Neural cell (in vitro differentiated cells): ENCODE results near the gene TCF4. TPM values are rescaled to one million over a fixed set of nuclear protein-coding genes. Genes with fewer than 3 reads are reported as not detected.

Experiments used
- H2AFZ ChIP-seq: fragments of 200-600, 300-800 bp; sonication (generic), shearing (Covaris generic); 2 replicates; pipeline ENCODE4 v1.6.0; 2014; ENCODE audit warnings: low read depth, mild to moderate bottlenecking, antibody characterized with exemption, low read length, moderate library complexity
- H3F3A ChIP-seq: fragments of 200-600 bp; shearing (Covaris generic); 2 replicates; pipeline ENCODE4 v1.6.1; 2016; ENCODE audit warnings: mild to moderate bottlenecking, moderate library complexity, mixed read lengths, antibody characterized with exemption, low read length; ENCODE audit not compliant: insufficient read depth, poor library complexity, severe bottlenecking
- H3K27ac ChIP-seq: fragments of 200-600, 300-800 bp; sonication (generic), shearing (Covaris generic); 2 replicates; pipeline ENCODE4 v1.5.1; 2014; ENCODE audit warnings: mild to moderate bottlenecking, low read length, moderate library complexity
- H3K27me3 ChIP-seq: fragments of 300-800, 200-600 bp; sonication (generic), shearing (Covaris generic); 2 replicates; pipeline ENCODE4 v1.6.0; 2014; ENCODE audit warnings: mild to moderate bottlenecking, low read depth, low read length, moderate library complexity; ENCODE audit not compliant: insufficient read depth
- H3K36me3 ChIP-seq: fragments of 300-800, 200-600 bp; sonication (generic), shearing (Covaris generic); 2 replicates; pipeline ENCODE4 v1.5.1; 2014; ENCODE audit warnings: mild to moderate bottlenecking, antibody characterized with exemption, low read length, moderate library complexity; ENCODE audit not compliant: insufficient read depth
- H3K4me2 ChIP-seq: fragments of 300-800, 200-600 bp; sonication (generic), shearing (Covaris generic); 2 replicates; pipeline ENCODE4 v1.6.0; 2014; ENCODE audit warnings: mild to moderate bottlenecking, low read length
- H3K4me3 ChIP-seq: fragments of 300-800, 200-600 bp; sonication (generic), shearing (Covaris generic); 2 replicates; pipeline ENCODE4 v1.5.1; 2014; ENCODE audit warnings: mild to moderate bottlenecking, low read length, moderate library complexity
- H3K79me2 ChIP-seq: fragments of 200-600 bp; shearing (Covaris generic); replicated peaks from 2 replicates; pipeline ENCODE4 v1.6.0; 2014; ENCODE audit warnings: mild to moderate bottlenecking, low read length, moderate library complexity; ENCODE audit not compliant: insufficient read depth
- H3K9ac ChIP-seq: fragments of 300-800, 200-600 bp; sonication (generic), shearing (Covaris generic); 2 replicates; pipeline ENCODE4 v1.6.1; 2016; ENCODE audit warnings: mild to moderate bottlenecking, low read length, mixed read lengths
- H3K9me2 ChIP-seq: fragments of 200-600 bp; shearing (Covaris generic); 2 replicates; pipeline ENCODE4 v1.6.1; 2016; ENCODE audit warnings: mild to moderate bottlenecking, low read length, mixed read lengths; ENCODE audit not compliant: insufficient read depth
- H3K9me3 ChIP-seq: fragments of 200-600, 300-800 bp; sonication (generic), shearing (Covaris generic); 2 replicates; pipeline ENCODE4 v1.6.1; 2016; ENCODE audit warnings: mild to moderate bottlenecking, mixed run types, low read length, moderate library complexity, mixed read lengths
- H4K20me1 ChIP-seq: fragments of 200-600 bp; shearing (Covaris generic); 2 replicates; pipeline ENCODE4 v1.6.1; 2016; ENCODE audit warnings: mild to moderate bottlenecking, mixed run types; ENCODE audit not compliant: insufficient read depth
- EP300 ChIP-seq: fragments of 450-650 bp; conservative IDR thresholded peaks from 2 replicates; pipeline ENCODE4 v1.6.1; 2014; ENCODE audit warnings: antibody characterized with exemption, mild to moderate bottlenecking, moderate library complexity; ENCODE audit not compliant: poor library complexity, severe bottlenecking
- EZH2 ChIP-seq: fragments of 200-600, 300-800 bp; shearing (Covaris generic), sonication (generic); IDR thresholded peaks from 2 replicates; pipeline ENCODE4 v1.6.1; 2014; ENCODE audit warnings: antibody characterized with exemption, low read length, borderline replicate concordance, mild to moderate bottlenecking; ENCODE audit not compliant: insufficient read depth, poor library complexity, severe bottlenecking
- MXI1 ChIP-seq: fragments of 450-650 bp; conservative IDR thresholded peaks from 2 replicates; pipeline ENCODE4 v1.6.1; 2014; ENCODE audit warnings: antibody characterized with exemption, mild to moderate bottlenecking; ENCODE audit not compliant: poor library complexity, severe bottlenecking
- POLR2AphosphoS5 ChIP-seq: IDR thresholded peaks from 2 replicates; pipeline ENCODE4 v1.6.1; 2012
- RAD21 ChIP-seq: fragments of 450-650 bp; conservative IDR thresholded peaks from 2 replicates; pipeline ENCODE4 v1.6.1; 2014; ENCODE audit warnings: antibody characterized with exemption, mild to moderate bottlenecking, moderate library complexity
- SMC3 ChIP-seq: fragments of 450-650 bp; conservative IDR thresholded peaks from 2 replicates; pipeline ENCODE4 v1.6.1; 2014; ENCODE audit warnings: antibody characterized with exemption, mild to moderate bottlenecking, moderate library complexity; ENCODE audit not compliant: poor library complexity
- TAF1 ChIP-seq: IDR thresholded peaks from 2 replicates; pipeline ENCODE4 v1.6.1; 2012; ENCODE audit warnings: low read depth
- polyA plus RNA-seq: library from polyadenylated mRNA; depleted of rRNA; stranded (reverse); fragments of >200 nt; gene quantifications from 2 replicates; pipeline ENCODE4 v1.2.3, GENCODE V29; 2014
- TF ChIP-seq, protein P1 (sequence below): fragments of 450-650 bp; IDR thresholded peaks from 2 replicates; pipeline ENCODE4 v1.5.1; 2014; ENCODE audit warnings: antibody characterized with exemption, mild to moderate bottlenecking, moderate library complexity; ENCODE audit not compliant: poor library complexity, severe bottlenecking
- TF ChIP-seq, protein P2 (sequence below): IDR thresholded peaks from 2 replicates; pipeline ENCODE4 v1.6.1; 2012; ENCODE audit warnings: borderline replicate concordance

TCF4 gene
- polyA plus RNA-seq, 1 donor from 2014 or later, result 7.0 TPM

DNA sequence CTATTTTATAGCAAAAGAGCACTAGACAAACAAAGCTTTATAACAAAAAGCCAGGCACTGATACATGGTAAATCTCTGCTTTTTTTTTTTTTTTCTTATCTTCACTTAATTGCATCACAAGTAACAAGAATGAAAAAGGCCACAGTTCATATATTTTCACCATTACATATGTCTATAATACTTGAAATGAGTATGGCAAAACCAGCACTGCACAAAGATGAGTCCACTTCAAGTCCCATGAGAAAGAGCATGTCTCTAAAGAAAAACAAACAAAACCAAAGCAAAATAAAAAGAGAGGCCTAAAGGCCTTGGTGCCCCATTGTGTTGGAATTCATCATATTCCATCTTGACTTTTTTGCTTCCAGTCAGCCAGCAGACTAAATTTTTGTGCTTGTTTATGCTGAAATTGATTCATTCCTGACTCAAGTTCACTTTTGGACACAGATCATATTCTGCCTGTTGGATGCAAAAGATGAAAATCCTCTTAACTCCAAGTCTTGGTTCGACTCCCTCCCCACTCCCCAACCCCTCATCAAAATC lies 363.8 kb downstream of the TCF4 start:
- Histone ChIP-seq H3K4me2 (no peak overlapping the region), H3K79me2 (no peaks in the 10 kb centered on the region), H3K4me3 (no peak overlapping the region), H3K9me3 (no peaks in the 10 kb centered on the region), H3K9ac (no peak overlapping the region), H3K9me2 (no peaks in the 10 kb centered on the region), H4K20me1 (no peaks in the 10 kb centered on the region), H2AFZ (no peak overlapping the region), H3K27me3 (no peaks in the 10 kb centered on the region), H3K27ac (no peak overlapping the region), H3F3A (no peaks in the 10 kb centered on the region), H3K36me3 (no peaks in the 10 kb centered on the region)
- TF ChIP-seq EZH2 (no peak), SMC3 (no peak), TAF1 (no peak), EP300 (no peak), MXI1 (no peak), RAD21 (no peak), POLR2AphosphoS5 (no peak)
- TF ChIP-seq, protein P1, sequence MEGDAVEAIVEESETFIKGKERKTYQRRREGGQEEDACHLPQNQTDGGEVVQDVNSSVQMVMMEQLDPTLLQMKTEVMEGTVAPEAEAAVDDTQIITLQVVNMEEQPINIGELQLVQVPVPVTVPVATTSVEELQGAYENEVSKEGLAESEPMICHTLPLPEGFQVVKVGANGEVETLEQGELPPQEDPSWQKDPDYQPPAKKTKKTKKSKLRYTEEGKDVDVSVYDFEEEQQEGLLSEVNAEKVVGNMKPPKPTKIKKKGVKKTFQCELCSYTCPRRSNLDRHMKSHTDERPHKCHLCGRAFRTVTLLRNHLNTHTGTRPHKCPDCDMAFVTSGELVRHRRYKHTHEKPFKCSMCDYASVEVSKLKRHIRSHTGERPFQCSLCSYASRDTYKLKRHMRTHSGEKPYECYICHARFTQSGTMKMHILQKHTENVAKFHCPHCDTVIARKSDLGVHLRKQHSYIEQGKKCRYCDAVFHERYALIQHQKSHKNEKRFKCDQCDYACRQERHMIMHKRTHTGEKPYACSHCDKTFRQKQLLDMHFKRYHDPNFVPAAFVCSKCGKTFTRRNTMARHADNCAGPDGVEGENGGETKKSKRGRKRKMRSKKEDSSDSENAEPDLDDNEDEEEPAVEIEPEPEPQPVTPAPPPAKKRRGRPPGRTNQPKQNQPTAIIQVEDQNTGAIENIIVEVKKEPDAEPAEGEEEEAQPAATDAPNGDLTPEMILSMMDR, result no peak
- TF ChIP-seq, protein P2, sequence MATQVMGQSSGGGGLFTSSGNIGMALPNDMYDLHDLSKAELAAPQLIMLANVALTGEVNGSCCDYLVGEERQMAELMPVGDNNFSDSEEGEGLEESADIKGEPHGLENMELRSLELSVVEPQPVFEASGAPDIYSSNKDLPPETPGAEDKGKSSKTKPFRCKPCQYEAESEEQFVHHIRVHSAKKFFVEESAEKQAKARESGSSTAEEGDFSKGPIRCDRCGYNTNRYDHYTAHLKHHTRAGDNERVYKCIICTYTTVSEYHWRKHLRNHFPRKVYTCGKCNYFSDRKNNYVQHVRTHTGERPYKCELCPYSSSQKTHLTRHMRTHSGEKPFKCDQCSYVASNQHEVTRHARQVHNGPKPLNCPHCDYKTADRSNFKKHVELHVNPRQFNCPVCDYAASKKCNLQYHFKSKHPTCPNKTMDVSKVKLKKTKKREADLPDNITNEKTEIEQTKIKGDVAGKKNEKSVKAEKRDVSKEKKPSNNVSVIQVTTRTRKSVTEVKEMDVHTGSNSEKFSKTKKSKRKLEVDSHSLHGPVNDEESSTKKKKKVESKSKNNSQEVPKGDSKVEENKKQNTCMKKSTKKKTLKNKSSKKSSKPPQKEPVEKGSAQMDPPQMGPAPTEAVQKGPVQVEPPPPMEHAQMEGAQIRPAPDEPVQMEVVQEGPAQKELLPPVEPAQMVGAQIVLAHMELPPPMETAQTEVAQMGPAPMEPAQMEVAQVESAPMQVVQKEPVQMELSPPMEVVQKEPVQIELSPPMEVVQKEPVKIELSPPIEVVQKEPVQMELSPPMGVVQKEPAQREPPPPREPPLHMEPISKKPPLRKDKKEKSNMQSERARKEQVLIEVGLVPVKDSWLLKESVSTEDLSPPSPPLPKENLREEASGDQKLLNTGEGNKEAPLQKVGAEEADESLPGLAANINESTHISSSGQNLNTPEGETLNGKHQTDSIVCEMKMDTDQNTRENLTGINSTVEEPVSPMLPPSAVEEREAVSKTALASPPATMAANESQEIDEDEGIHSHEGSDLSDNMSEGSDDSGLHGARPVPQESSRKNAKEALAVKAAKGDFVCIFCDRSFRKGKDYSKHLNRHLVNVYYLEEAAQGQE, result no peak

GRCh38 chr18:55221622-55222021 lies 366.4 kb downstream of the TCF4 start:
- Histone ChIP-seq H3K27me3 (no peaks in the 10 kb centered on the region), H3K9me3 (no peaks in the 10 kb centered on the region), H3K9ac (no peak overlapping the region), H3K79me2 (no peaks in the 10 kb centered on the region), H3K36me3 (no peaks in the 10 kb centered on the region), H3K9me2 (no peaks in the 10 kb centered on the region), H2AFZ (no peak overlapping the region), H3K4me2 (no peak overlapping the region), H3K4me3 (no peak overlapping the region), H3F3A (no peaks in the 10 kb centered on the region), H3K27ac (no peak overlapping the region), H4K20me1 (no peaks in the 10 kb centered on the region)
- TF ChIP-seq POLR2AphosphoS5 (no peak), EZH2 (no peak), SMC3 (no peak), EP300 (no peak), TAF1 (no peak), RAD21 (no peak), MXI1 (no peak)
- TF ChIP-seq, protein P1, result no peak
- TF ChIP-seq, protein P2, result no peak
